K562 (cell line): ENCODE data around the gene KIR3DL1.
"Not testable (repeated sequence)": the region's sequence is repeated elsewhere in the genome, so short reads cannot be mapped to it uniquely, and the experiment has no call there.

Experiments used
- CREB1 ChIP-seq, 2 experiments: sonication (generic) in 1 of 2; formaldehyde crosslinking in 1 of 2; IDR thresholded peaks; 2 replicates each; pipeline versions ENCODE4 v1.6.1 to v1.8.0; 2012 to 2022; ENCODE audit warnings: inconsistent platforms in 1 of 2, mild to moderate bottlenecking in 1 of 2, missing genetic modification reagents in 1 of 2, moderate library complexity in 1 of 2
- EP300 ChIP-seq: IDR thresholded peaks from 2 replicates; pipeline ENCODE4 v1.6.1; 2012; ENCODE audit warnings: low read length, improper control_type of control experiment
- EZH2 ChIP-seq: IDR thresholded peaks from 2 replicates; pipeline ENCODE4 v1.6.1; 2012; ENCODE audit warnings: low read depth, mild to moderate bottlenecking, inconsistent platforms, low read length, borderline replicate concordance
- GTF2F1 ChIP-seq: IDR thresholded peaks from 2 replicates; pipeline ENCODE4 v1.6.1; 2011; ENCODE audit warnings: low read depth, low read length, improper control_type of control experiment
- HLTF ChIP-seq: fragments of 450-650 bp; IDR thresholded peaks from 2 replicates; pipeline ENCODE4 v1.6.1; 2016
- HNRNPL ChIP-seq: fragments of 200-400 bp; formaldehyde crosslinking; IDR thresholded peaks from 2 replicates; pipeline ENCODE4 v1.6.1; 2017; ENCODE audit warnings: low read depth, mild to moderate bottlenecking, low read length
- PHB2 ChIP-seq: fragments of 450-650 bp; IDR thresholded peaks from 2 replicates; pipeline ENCODE4 v1.6.1; 2017; ENCODE audit warnings: low read depth
- PKNOX1 ChIP-seq: fragments of 450-650 bp; IDR thresholded peaks from 2 replicates; pipeline ENCODE4 v1.6.1; 2016
- RBM34 ChIP-seq: fragments of 200-400 bp; formaldehyde crosslinking; IDR thresholded peaks from 2 replicates; pipeline ENCODE4 v1.6.1; 2018; ENCODE audit warnings: low read length, borderline replicate concordance; ENCODE audit not compliant: insufficient read depth

- TF ChIP-seq CREB1 (IDR thresholded peaks at IDR 0.05); CREB1 (CRISPR knock-in tag; IDR thresholded peaks at IDR 0.05); HNRNPL; PHB2; HLTF; EZH2; GTF2F1; RBM34; EP300; PKNOX1: not testable (repeated sequence)
These were observed 30.1 kb upstream of the KIR3DL1 start for GRCh38 chr19:54786091-54786723.
